Panc1 (cell line): ENCODE measurements around the gene BEST3. TPM values are rescaled to one million over a fixed set of nuclear protein-coding genes. Genes with fewer than 3 reads are reported as not detected.

Experiments used
- ATAC-seq: fragments of 200-7000 bp; cut with Tn5 transposase; 2 replicates; pipeline ENCODE4 v1.9.1; 2020; ENCODE audit warnings: mild to moderate bottlenecking, moderate library complexity
- BruUV-seq: library from RNA; stranded (reverse); fragments of 400-500 nt; replicated peaks from 2 replicates; lab custom pipeline; 2021; lab: Mats Ljungman, UMichigan
- CTCF ChIA-PET: fragments of 300-600 bp; sonication (Branson Sonifier 250); formaldehyde crosslinking; loops from one replicate; lab custom pipeline; 2022; ENCODE audit warnings: antibody characterized with exemption; lab: Charles Lee
- POLR2A ChIA-PET: fragments of 300-600 bp; sonication (Branson Sonifier 250); formaldehyde crosslinking; loops from one replicate; lab custom pipeline; 2022; ENCODE audit warnings: antibody characterized with exemption; lab: Charles Lee
- DNase-seq: peaks from one replicate; pipeline ENCODE4 v3.0.0-alpha.2; 2010; ENCODE audit warnings: low read depth, low spot score
- H3K27ac ChIP-seq: 2 replicates; pipeline ENCODE4 v1.5.1; 2011; ENCODE audit warnings: mild to moderate bottlenecking, low read length, inconsistent platforms
- H3K27me3 ChIP-seq: fragments of 200-500 bp; sonication (Bioruptor generic); 2 replicates; pipeline ENCODE4 v1.6.0; 2014; ENCODE audit warnings: low read length, inconsistent platforms; ENCODE audit not compliant: control insufficient read depth, insufficient read depth
- H3K36me3 ChIP-seq: fragments of 200-500 bp; sonication (Bioruptor generic); 2 replicates; pipeline ENCODE4 v1.5.1; 2014; ENCODE audit warnings: inconsistent platforms, mild to moderate bottlenecking, low read length, moderate library complexity; ENCODE audit not compliant: control insufficient read depth, insufficient read depth
- H3K4me1 ChIP-seq: 2 replicates; pipeline ENCODE4 v1.5.1; 2011; ENCODE audit warnings: inconsistent platforms, mild to moderate bottlenecking, low read length, moderate library complexity; ENCODE audit not compliant: control insufficient read depth, insufficient read depth
- H3K4me3 ChIP-seq, 2 experiments: 2 replicates each; pipeline ENCODE4 v1.5.1; 2011 to 2012; ENCODE audit warnings: low read depth in 2 of 2, low read length in 2 of 2, mild to moderate bottlenecking in 2 of 2, inconsistent platforms in 1 of 2, moderate library complexity in 1 of 2
- H3K9me3 ChIP-seq: fragments of 200-500 bp; sonication (Bioruptor generic); 2 replicates; pipeline ENCODE4 v1.5.1; 2014; ENCODE audit warnings: low read depth, mild to moderate bottlenecking, inconsistent platforms, low read length, moderate library complexity; ENCODE audit not compliant: control insufficient read depth, insufficient read depth
- POLR2AphosphoS5 ChIP-seq: IDR thresholded peaks from 2 replicates; pipeline ENCODE4 v1.6.1; 2012; ENCODE audit warnings: mild to moderate bottlenecking, low read depth, low read length, moderate library complexity
- SIN3A ChIP-seq: IDR thresholded peaks from 2 replicates; pipeline ENCODE4 v1.6.1; 2012; ENCODE audit warnings: low read depth, mild to moderate bottlenecking, low read length, moderate library complexity, borderline replicate concordance; ENCODE audit not compliant: insufficient read depth
- TCF7L2 ChIP-seq: IDR thresholded peaks from 2 replicates; pipeline ENCODE4 v1.6.1; 2011; ENCODE audit warnings: mild to moderate bottlenecking, low read depth, low read length, inconsistent platforms
- in situ Hi-C: cut with HindIII; loops from 2 replicates; pipeline ENCODE4 v1.10.0; 2016; ENCODE audit warnings: low sequenced_read_pairs, low pct_unique_long_range_greater_than_20kb
- intact Hi-C: fragments of 100-400 bp; cut with micrococcal nuclease; formaldehyde crosslinking; loops from one replicate; pipeline ENCODE4 v1.10.0; 2022; ENCODE audit not compliant: unreplicated experiment
- total RNA-seq: library from RNA; stranded (reverse); gene quantifications from one replicate; pipeline ENCODE4 v1.2.1, GENCODE V29; 2021; ENCODE audit not compliant: unreplicated experiment
- TF ChIP-seq, protein P1 (sequence below): fragments of 450-650 bp; IDR thresholded peaks from 2 replicates; pipeline ENCODE4 v1.5.1; 2017; ENCODE audit warnings: mild to moderate bottlenecking
- TF ChIP-seq, protein P2 (sequence below), 2 experiments: IDR thresholded peaks; 2 replicates each; pipeline ENCODE4 v1.6.1; 2011 to 2012; ENCODE audit warnings: low read depth in 2 of 2, control low read depth in 1 of 2, low read length in 1 of 2, mild to moderate bottlenecking in 1 of 2, moderate library complexity in 1 of 2; ENCODE audit not compliant: insufficient read depth in 1 of 2

Gene BEST3
- total RNA-seq, 1 experiment from 2014 or later, result 0.67 TPM

DNA sequence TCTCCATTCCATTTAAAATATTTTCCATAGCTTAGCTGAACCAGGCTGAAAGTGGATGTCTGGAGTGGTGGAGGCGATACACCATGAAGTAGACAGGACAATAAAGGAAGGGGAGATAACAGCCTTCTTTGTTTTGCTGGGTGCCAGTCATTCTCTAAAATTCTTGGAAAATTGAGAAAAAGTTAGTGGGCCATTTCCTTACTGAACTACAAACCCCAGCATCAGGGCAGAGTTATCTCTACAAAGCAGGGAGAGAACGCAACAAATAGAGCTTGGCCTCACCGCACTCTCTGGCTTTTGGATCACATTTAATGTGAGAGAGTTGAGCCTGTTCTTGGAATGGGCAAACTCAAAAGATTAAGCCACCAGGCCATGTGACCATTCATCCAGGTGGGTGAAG is 47.2 kb downstream of the BEST3 start:
- H3K4me1 ChIP-seq, result peaks cover 4% of the 10 kb centered on the region; the same call in 1 of the 2 replicates
- ATAC-seq (no peak), DNase-seq (no peak)
- no peaks in the 10 kb centered on the region for H3K9me3 ChIP-seq
- TF ChIP-seq TCF7L2 (no peak), SIN3A (no peak), POLR2AphosphoS5 (no peak)
- TF ChIP-seq, protein P1, sequence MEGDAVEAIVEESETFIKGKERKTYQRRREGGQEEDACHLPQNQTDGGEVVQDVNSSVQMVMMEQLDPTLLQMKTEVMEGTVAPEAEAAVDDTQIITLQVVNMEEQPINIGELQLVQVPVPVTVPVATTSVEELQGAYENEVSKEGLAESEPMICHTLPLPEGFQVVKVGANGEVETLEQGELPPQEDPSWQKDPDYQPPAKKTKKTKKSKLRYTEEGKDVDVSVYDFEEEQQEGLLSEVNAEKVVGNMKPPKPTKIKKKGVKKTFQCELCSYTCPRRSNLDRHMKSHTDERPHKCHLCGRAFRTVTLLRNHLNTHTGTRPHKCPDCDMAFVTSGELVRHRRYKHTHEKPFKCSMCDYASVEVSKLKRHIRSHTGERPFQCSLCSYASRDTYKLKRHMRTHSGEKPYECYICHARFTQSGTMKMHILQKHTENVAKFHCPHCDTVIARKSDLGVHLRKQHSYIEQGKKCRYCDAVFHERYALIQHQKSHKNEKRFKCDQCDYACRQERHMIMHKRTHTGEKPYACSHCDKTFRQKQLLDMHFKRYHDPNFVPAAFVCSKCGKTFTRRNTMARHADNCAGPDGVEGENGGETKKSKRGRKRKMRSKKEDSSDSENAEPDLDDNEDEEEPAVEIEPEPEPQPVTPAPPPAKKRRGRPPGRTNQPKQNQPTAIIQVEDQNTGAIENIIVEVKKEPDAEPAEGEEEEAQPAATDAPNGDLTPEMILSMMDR, result no peak
- TF ChIP-seq, protein P2, sequence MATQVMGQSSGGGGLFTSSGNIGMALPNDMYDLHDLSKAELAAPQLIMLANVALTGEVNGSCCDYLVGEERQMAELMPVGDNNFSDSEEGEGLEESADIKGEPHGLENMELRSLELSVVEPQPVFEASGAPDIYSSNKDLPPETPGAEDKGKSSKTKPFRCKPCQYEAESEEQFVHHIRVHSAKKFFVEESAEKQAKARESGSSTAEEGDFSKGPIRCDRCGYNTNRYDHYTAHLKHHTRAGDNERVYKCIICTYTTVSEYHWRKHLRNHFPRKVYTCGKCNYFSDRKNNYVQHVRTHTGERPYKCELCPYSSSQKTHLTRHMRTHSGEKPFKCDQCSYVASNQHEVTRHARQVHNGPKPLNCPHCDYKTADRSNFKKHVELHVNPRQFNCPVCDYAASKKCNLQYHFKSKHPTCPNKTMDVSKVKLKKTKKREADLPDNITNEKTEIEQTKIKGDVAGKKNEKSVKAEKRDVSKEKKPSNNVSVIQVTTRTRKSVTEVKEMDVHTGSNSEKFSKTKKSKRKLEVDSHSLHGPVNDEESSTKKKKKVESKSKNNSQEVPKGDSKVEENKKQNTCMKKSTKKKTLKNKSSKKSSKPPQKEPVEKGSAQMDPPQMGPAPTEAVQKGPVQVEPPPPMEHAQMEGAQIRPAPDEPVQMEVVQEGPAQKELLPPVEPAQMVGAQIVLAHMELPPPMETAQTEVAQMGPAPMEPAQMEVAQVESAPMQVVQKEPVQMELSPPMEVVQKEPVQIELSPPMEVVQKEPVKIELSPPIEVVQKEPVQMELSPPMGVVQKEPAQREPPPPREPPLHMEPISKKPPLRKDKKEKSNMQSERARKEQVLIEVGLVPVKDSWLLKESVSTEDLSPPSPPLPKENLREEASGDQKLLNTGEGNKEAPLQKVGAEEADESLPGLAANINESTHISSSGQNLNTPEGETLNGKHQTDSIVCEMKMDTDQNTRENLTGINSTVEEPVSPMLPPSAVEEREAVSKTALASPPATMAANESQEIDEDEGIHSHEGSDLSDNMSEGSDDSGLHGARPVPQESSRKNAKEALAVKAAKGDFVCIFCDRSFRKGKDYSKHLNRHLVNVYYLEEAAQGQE (IDR thresholded peaks at IDR 0.05; ENCODE audit: insufficient read depth in 1 of 2, low read depth in 2 of 2, low read length in 1 of 2), result no peak
- H3K36me3 ChIP-seq, result no peaks in the 10 kb centered on the region
- no peak overlapping the region for H3K27ac ChIP-seq
- in situ Hi-C loops, result no loop called here
- no TSS peak for BruUV-seq
- no peak overlapping the region for H3K4me3 ChIP-seq
- intact Hi-C loops, result no loop called here
- ChIA-PET CTCF (interaction anchor here (0.7 kb wide), 2 partner anchors 42 to 161 kb away, joined by 4 to 5 read pairs; no protein-coding TSS in a partner anchor), POLR2A (interaction anchor here (0.6 kb wide), 1 partner anchor 166 kb away, joined by 4 read pairs; no protein-coding TSS in a partner anchor)
- H3K27me3 ChIP-seq, result no peaks in the 10 kb centered on the region; the same call in 1 of the 2 replicates

DNA sequence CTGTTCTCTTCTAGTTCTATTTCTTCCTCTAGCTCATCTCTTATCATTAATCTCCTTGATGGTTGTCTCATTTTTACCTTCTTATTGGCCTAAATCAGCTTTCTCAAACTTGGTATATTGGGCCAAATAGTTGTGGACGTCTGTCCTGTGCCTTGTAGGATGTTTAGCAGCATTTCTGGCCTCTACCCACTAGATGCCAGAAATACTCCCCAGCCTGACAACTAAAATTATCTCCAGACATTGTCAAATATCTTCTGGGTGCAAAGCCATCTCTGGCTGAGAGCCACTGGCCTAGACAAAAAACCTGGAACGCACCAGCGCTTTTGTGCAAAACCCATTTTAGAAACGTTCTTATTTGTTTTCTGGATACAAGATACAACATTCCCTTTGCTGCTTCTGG is 49.6 kb downstream of the BEST3 start:
- in situ Hi-C loops, result no loop called here
- Histone ChIP-seq H3K27ac (no peak overlapping the region), H3K9me3 (no peaks in the 10 kb centered on the region), H3K36me3 (no peaks in the 10 kb centered on the region), H3K4me1 (no peaks in the 10 kb centered on the region), H3K4me3 (no peak overlapping the region), H3K27me3 (no peaks in the 10 kb centered on the region; the same call in 1 of the 2 replicates)
- no TSS peak for BruUV-seq
- TF ChIP-seq, protein P1, result peak; percentile 56
- TF ChIP-seq, protein P2 (IDR thresholded peaks at IDR 0.05; ENCODE audit: insufficient read depth in 1 of 2, low read depth in 2 of 2, low read length in 1 of 2), result no peak
- intact Hi-C loops, result no loop called here
- ChIA-PET CTCF (no interaction called here), POLR2A (no interaction called here)
- no peak for DNase-seq
- no peak for ATAC-seq
